ENCODE measurements around the gene TXNRD1. TPM values are rescaled to one million over a fixed set of nuclear protein-coding genes. Genes with fewer than 3 reads are reported as not detected.
A peak's percentile ranks its signal among the peaks of the same experiment; 100 is the strongest.

Gene TXNRD1
- total and polyA plus RNA-seq, 4 donors: 48.3 to 81.6 (median 65.4) TPM

- Histone ChIP-seq H3K27ac (ENCODE audit: low read depth, low read length) (no peak overlapping the region), H3K36me3 (ENCODE audit: control insufficient read depth, insufficient read depth, low read length) (no peaks in the 10 kb centered on the region), H3K4me3 (ENCODE audit: low read depth, low read length) (no peak overlapping the region), H3K4me1 (ENCODE audit: control insufficient read depth, insufficient read depth, low read length) (no peaks in the 10 kb centered on the region), H3K9me3 (ENCODE audit: control insufficient read depth, insufficient read depth, low read length) (no peaks in the 10 kb centered on the region), H3K27me3 (ENCODE audit: control insufficient read depth, insufficient read depth, low read length) (no peaks in the 10 kb centered on the region)
- WGBS (ENCODE audit: insufficient coverage): 100% methylated on average over 3 of the region's 11 CpGs
- DNase-seq (ENCODE audit: low read depth in 4 of 6, low spot score in 6 of 6): no peak
These were observed 57.9 kb downstream of the TXNRD1 start for GRCh38 chr12:104273503-104273902.

- Histone ChIP-seq H3K4me3 (ENCODE audit: low read depth, low read length) (no peak overlapping the region), H3K9me3 (ENCODE audit: control insufficient read depth, insufficient read depth, low read length) (no peaks in the 10 kb centered on the region), H3K4me1 (ENCODE audit: control insufficient read depth, insufficient read depth, low read length) (no peaks in the 10 kb centered on the region), H3K27ac (ENCODE audit: low read depth, low read length) (no peak overlapping the region), H3K36me3 (ENCODE audit: control insufficient read depth, insufficient read depth, low read length) (no peaks in the 10 kb centered on the region), H3K27me3 (ENCODE audit: control insufficient read depth, insufficient read depth, low read length) (no peaks in the 10 kb centered on the region)
- no peak for DNase-seq (ENCODE audit: low read depth in 4 of 6, low spot score in 6 of 6)
- 88% methylated on average over 2 of the region's 4 CpGs for WGBS (ENCODE audit: insufficient coverage)
These were observed 59.2 kb downstream of the TXNRD1 start for GRCh38 chr12:104274811-104275210.

- Histone ChIP-seq H3K4me1 (ENCODE audit: control insufficient read depth, insufficient read depth, low read length) (no peaks in the 10 kb centered on the region), H3K9me3 (ENCODE audit: control insufficient read depth, insufficient read depth, low read length) (no peaks in the 10 kb centered on the region), H3K27me3 (ENCODE audit: control insufficient read depth, insufficient read depth, low read length) (no peaks in the 10 kb centered on the region), H3K36me3 (ENCODE audit: control insufficient read depth, insufficient read depth, low read length) (no peaks in the 10 kb centered on the region), H3K27ac (ENCODE audit: low read depth, low read length) (no peak overlapping the region), H3K4me3 (ENCODE audit: low read depth, low read length) (no peak overlapping the region)
- DNase-seq (ENCODE audit: low read depth in 4 of 6, low spot score in 6 of 6): no peak
- WGBS (ENCODE audit: insufficient coverage): 79% methylated on average over 3 of the region's 5 CpGs
These were observed 60.1 kb downstream of the TXNRD1 start for GRCh38 chr12:104275689-104276088.

- 52% methylated on average over 2 of the region's 8 CpGs for WGBS (ENCODE audit: insufficient coverage)
- DNase-seq (ENCODE audit: low read depth in 4 of 6, low spot score in 6 of 6): peak in 3 of 6 donors; percentile 6 to 81 (median 37)
- H3K27ac ChIP-seq (ENCODE audit: low read depth, low read length): no peak overlapping the region
These were observed 60.9 kb downstream of the TXNRD1 start for GRCh38 chr12:104276273-104277131.

GRCh38 chr12:104279164-104279563 lies 63.6 kb downstream of the TXNRD1 start:
- no peaks in the 10 kb centered on the region for H3K36me3 ChIP-seq (ENCODE audit: control insufficient read depth, insufficient read depth, low read length)
- DNase-seq (ENCODE audit: low read depth in 4 of 6, low spot score in 6 of 6): no peak
- H3K9me3 ChIP-seq (ENCODE audit: control insufficient read depth, insufficient read depth, low read length): no peaks in the 10 kb centered on the region
- H3K4me1 ChIP-seq (ENCODE audit: control insufficient read depth, insufficient read depth, low read length): no peaks in the 10 kb centered on the region
- H3K27me3 ChIP-seq (ENCODE audit: control insufficient read depth, insufficient read depth, low read length): no peaks in the 10 kb centered on the region
- no peak overlapping the region for H3K27ac ChIP-seq (ENCODE audit: low read depth, low read length)
- H3K4me3 ChIP-seq (ENCODE audit: low read depth, low read length): no peak overlapping the region

More at GRCh38 chr12:104276273-104277131, 60.9 kb downstream of the TXNRD1 start:
- H3K4me1 ChIP-seq (ENCODE audit: control insufficient read depth, insufficient read depth, low read length): no peaks in the 10 kb centered on the region
- H3K4me3 ChIP-seq (ENCODE audit: low read depth, low read length): no peak overlapping the region
- H3K9me3 ChIP-seq (ENCODE audit: control insufficient read depth, insufficient read depth, low read length): no peaks in the 10 kb centered on the region
- H3K27me3 ChIP-seq (ENCODE audit: control insufficient read depth, insufficient read depth, low read length): no peaks in the 10 kb centered on the region
- H3K36me3 ChIP-seq (ENCODE audit: control insufficient read depth, insufficient read depth, low read length): no peaks in the 10 kb centered on the region

GRCh38 chr12:104280111-104280510 lies 64.5 kb downstream of the TXNRD1 start:
- Histone ChIP-seq H3K4me3 (ENCODE audit: low read depth, low read length) (no peak overlapping the region), H3K9me3 (ENCODE audit: control insufficient read depth, insufficient read depth, low read length) (no peaks in the 10 kb centered on the region), H3K36me3 (ENCODE audit: control insufficient read depth, insufficient read depth, low read length) (no peaks in the 10 kb centered on the region), H3K4me1 (ENCODE audit: control insufficient read depth, insufficient read depth, low read length) (no peaks in the 10 kb centered on the region), H3K27ac (ENCODE audit: low read depth, low read length) (no peak overlapping the region), H3K27me3 (ENCODE audit: control insufficient read depth, insufficient read depth, low read length) (no peaks in the 10 kb centered on the region)
- no CpG with 5 or more reads among the region's 1 CpG for WGBS (ENCODE audit: insufficient coverage)
- no peak for DNase-seq (ENCODE audit: low read depth in 4 of 6, low spot score in 6 of 6)

- WGBS (ENCODE audit: insufficient coverage): 100% methylated on average over 1 of the region's 4 CpGs
- Histone ChIP-seq H3K27ac (ENCODE audit: low read depth, low read length) (no peak overlapping the region), H3K4me3 (ENCODE audit: low read depth, low read length) (no peak overlapping the region), H3K9me3 (ENCODE audit: control insufficient read depth, insufficient read depth, low read length) (no peaks in the 10 kb centered on the region), H3K36me3 (ENCODE audit: control insufficient read depth, insufficient read depth, low read length) (no peaks in the 10 kb centered on the region), H3K27me3 (ENCODE audit: control insufficient read depth, insufficient read depth, low read length) (no peaks in the 10 kb centered on the region), H3K4me1 (ENCODE audit: control insufficient read depth, insufficient read depth, low read length) (no peaks in the 10 kb centered on the region)
- no peak for DNase-seq (ENCODE audit: low read depth in 4 of 6, low spot score in 6 of 6)
These were observed 65.3 kb downstream of the TXNRD1 start for GRCh38 chr12:104280717-104281458.

- H3K4me1 ChIP-seq (ENCODE audit: control insufficient read depth, insufficient read depth, low read length): peaks cover 2% of the 10 kb centered on the region
- no peaks in the 10 kb centered on the region for H3K9me3 ChIP-seq (ENCODE audit: control insufficient read depth, insufficient read depth, low read length)
- H3K36me3 ChIP-seq (ENCODE audit: control insufficient read depth, insufficient read depth, low read length): no peaks in the 10 kb centered on the region
- H3K4me3 ChIP-seq (ENCODE audit: low read depth, low read length): no peak overlapping the region
- WGBS (ENCODE audit: insufficient coverage): 94% methylated on average over 5 of the region's 5 CpGs
- no peaks in the 10 kb centered on the region for H3K27me3 ChIP-seq (ENCODE audit: control insufficient read depth, insufficient read depth, low read length)
- no peak for DNase-seq (ENCODE audit: low read depth in 4 of 6, low spot score in 6 of 6)
- no peak overlapping the region for H3K27ac ChIP-seq (ENCODE audit: low read depth, low read length)
These were observed 66.1 kb downstream of the TXNRD1 start for GRCh38 chr12:104281636-104282035.

GRCh38 chr12:104282109-104282508 lies 66.5 kb downstream of the TXNRD1 start:
- H3K27ac ChIP-seq (ENCODE audit: low read depth, low read length): no peak overlapping the region
- DNase-seq (ENCODE audit: low read depth in 4 of 6, low spot score in 6 of 6): no peak
- H3K4me1 ChIP-seq (ENCODE audit: control insufficient read depth, insufficient read depth, low read length): peaks cover 4% of the 10 kb centered on the region
- no peaks in the 10 kb centered on the region for H3K27me3 ChIP-seq (ENCODE audit: control insufficient read depth, insufficient read depth, low read length)
- no peak overlapping the region for H3K4me3 ChIP-seq (ENCODE audit: low read depth, low read length)
- H3K36me3 ChIP-seq (ENCODE audit: control insufficient read depth, insufficient read depth, low read length): no peaks in the 10 kb centered on the region
- H3K9me3 ChIP-seq (ENCODE audit: control insufficient read depth, insufficient read depth, low read length): no peaks in the 10 kb centered on the region

Measured in spinal cord (tissue), 10 donors.